Mucosa of rectum (tissue), 2 donors: ENCODE measurements around the gene NANOG.
"Not testable (repeated sequence)": the region's sequence is repeated elsewhere in the genome, so short reads cannot be mapped to it uniquely, and the experiment has no call there.

Source experiments
- H3K27ac ChIP-seq, 2 donors: one replicate each; pipeline ENCODE4 v1.7.0; 2013; ENCODE audit warnings: inconsistent platforms in 2 of 2, low read depth in 2 of 2, low read length in 2 of 2
- H3K27me3 ChIP-seq, 2 donors: one replicate each; pipeline ENCODE4 v1.7.0; 2013; ENCODE audit warnings: low read length in 2 of 2; ENCODE audit not compliant: control insufficient read depth in 2 of 2, insufficient read depth in 2 of 2
- H3K36me3 ChIP-seq, 2 donors: one replicate each; pipeline ENCODE4 v1.7.0; 2013; ENCODE audit warnings: low read length in 2 of 2; ENCODE audit not compliant: control insufficient read depth in 2 of 2, insufficient read depth in 2 of 2
- H3K4me1 ChIP-seq, 2 donors: one replicate each; pipeline ENCODE4 v1.7.0; 2013; ENCODE audit warnings: low read length in 2 of 2, mild to moderate bottlenecking in 1 of 2; ENCODE audit not compliant: control insufficient read depth in 2 of 2, insufficient read depth in 2 of 2
- H3K4me3 ChIP-seq, 2 donors: one replicate each; pipeline ENCODE4 v1.7.0; 2013; ENCODE audit warnings: low read length in 2 of 2
- H3K9ac ChIP-seq, 2 donors: one replicate each; pipeline ENCODE4 v1.7.0; 2013; ENCODE audit warnings: low read length in 2 of 2, low read depth in 1 of 2, mild to moderate bottlenecking in 1 of 2
- H3K9me3 ChIP-seq, 2 donors: one replicate each; pipeline ENCODE4 v1.7.0; 2013; ENCODE audit warnings: low read length in 2 of 2; ENCODE audit not compliant: control insufficient read depth in 2 of 2
- donor health status: healthy.
- donor health status: Normal muscosa, but diverticular disease.

Gene NANOG

DNA sequence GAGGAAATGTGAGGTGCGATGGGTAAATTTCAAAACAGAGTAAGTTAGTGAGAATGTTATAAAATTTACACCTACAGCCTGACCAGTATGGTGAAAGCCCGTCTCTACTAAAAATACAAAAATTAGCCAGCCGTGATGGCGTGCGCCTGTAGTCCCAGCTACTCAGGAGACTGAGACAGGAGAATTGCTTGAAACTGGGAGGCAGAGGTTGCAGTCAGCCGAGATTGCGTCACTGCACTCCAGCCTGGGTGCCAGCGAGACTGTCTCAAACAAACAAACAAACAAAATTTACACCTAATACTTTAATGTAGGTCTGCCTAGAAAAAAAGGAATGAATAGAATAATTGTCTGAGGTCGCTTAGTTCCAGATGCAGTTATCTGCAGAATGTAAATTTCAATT, 45.9 kb downstream of the NANOG start:
- Histone ChIP-seq H3K9me3 (no peaks in the 10 kb centered on the region), H3K9ac (no peak overlapping the region), H3K27me3 (no peaks in the 10 kb centered on the region), H3K36me3 (no peaks in the 10 kb centered on the region), H3K27ac (no peak overlapping the region), H3K4me3 (no peak overlapping the region), H3K4me1 (no peaks in the 10 kb centered on the region)

DNA sequence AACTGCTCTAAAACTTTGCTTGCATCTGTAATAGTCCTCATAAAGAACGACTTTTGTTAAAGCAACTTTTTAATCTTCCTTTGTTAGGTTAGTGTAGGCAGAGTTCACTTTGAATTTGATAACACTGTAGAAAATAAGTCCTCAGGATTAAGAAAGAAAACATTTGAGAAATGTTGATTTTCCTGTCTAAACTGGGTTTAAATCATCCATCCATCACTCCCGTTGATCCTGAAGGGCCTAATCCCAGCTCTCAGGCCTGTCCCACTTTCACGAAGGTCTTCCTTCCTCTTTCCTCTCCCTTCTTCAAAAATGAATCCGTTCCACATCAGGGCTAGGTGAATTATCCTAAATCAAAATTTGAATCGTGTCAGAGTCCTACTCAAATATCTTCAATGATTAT, 46.6 kb downstream of the NANOG start:
- Histone ChIP-seq H3K9ac (no peak overlapping the region), H3K27me3 (no peaks in the 10 kb centered on the region), H3K36me3 (no peaks in the 10 kb centered on the region), H3K9me3 (no peaks in the 10 kb centered on the region), H3K27ac (no peak overlapping the region), H3K4me3 (no peak overlapping the region), H3K4me1 (no peaks in the 10 kb centered on the region)

DNA sequence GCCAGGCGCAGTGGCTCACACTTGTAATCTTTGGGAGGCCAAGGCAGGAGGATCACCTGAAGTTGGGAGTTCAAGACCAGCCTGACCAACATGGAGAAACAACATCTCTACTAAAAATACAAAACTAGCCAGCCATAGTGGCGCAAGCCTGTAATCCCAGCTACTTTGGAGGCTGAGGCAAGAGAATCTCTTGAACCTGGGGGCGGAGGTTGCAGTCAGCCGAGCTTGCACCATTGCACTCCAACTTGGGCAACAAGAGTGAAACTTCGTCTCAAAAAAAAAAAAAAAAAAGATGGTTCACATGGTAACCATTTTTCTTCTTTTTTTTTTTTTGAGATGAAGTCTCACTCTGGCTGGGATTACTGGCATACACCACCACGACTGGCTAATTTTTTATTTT, 48.2 kb downstream of the NANOG start:
- Histone ChIP-seq H3K36me3 (no peaks in the 10 kb centered on the region), H3K4me3 (no peak overlapping the region), H3K27ac (no peak overlapping the region), H3K27me3 (no peaks in the 10 kb centered on the region), H3K4me1 (no peaks in the 10 kb centered on the region), H3K9me3 (no peaks in the 10 kb centered on the region), H3K9ac (no peak overlapping the region)

DNA sequence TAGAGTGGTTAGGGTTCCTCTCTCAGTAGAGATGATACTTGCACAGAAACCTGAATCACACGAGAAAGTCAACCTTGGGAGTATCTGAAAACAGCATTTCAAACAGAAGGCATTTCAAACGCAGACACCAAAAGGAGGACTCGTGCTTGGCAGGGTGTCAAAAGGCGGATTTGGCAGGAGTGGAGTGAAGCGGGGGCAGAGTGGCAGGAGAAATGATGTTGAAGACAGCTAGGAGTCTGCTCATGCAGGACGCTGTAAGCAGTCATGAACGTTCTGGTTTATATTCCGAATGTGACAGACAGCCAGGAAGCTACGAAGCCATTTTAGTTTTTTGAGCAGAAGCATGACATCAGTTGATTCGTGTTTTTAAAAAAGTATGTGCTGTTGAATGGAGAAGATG, 50.0 kb downstream of the NANOG start:
- not testable (repeated sequence) for H3K4me1 ChIP-seq, H3K27me3 ChIP-seq, H3K36me3 ChIP-seq, H3K27ac ChIP-seq, H3K4me3 ChIP-seq, H3K9ac ChIP-seq, H3K9me3 ChIP-seq

DNA sequence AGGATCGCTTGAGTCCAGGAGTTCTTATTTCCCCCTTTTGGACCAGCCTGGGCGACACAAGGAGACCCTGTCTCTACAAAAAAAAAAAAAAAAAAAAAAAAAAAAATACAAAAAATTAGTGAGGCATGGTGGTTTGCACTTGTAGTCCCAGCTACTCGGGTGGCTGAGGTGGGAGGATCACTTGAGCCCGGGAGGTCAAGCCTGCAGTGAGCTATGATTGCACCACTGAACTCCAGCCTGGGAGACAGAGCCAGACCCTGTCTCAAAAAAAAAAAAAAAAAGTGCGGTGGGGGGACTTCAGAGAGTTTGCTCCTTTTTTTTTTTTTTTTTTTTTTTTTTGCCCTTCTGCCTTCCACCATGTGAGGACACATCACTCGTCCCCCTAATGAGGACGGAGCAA, 50.6 kb downstream of the NANOG start:
- not testable (repeated sequence) for H3K9ac ChIP-seq, H3K27ac ChIP-seq, H3K4me1 ChIP-seq, H3K36me3 ChIP-seq, H3K4me3 ChIP-seq, H3K27me3 ChIP-seq, H3K9me3 ChIP-seq

DNA sequence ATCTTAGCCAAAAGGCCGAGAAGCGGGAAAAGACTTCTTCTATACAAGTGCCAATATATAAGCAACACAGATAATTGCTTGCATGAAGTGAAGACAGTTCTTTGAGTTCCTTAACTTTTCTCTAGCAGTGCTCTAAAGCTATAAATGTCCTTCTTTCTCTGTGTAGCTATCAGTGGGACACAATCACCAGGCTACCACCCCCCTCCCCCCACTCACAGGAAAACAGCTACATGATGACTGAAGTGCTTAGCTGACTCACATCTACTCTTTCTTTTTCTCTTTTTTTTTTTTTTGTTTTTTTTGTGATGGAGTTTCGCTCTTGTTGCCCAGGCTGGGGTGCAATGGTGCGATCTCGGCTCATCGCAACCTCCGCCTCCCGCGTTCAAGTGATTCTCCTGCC, 53.2 kb downstream of the NANOG start:
- H3K27me3 ChIP-seq, H3K27ac ChIP-seq, H3K36me3 ChIP-seq, H3K4me3 ChIP-seq, H3K4me1 ChIP-seq, H3K9me3 ChIP-seq, H3K9ac ChIP-seq: not testable (repeated sequence)

DNA sequence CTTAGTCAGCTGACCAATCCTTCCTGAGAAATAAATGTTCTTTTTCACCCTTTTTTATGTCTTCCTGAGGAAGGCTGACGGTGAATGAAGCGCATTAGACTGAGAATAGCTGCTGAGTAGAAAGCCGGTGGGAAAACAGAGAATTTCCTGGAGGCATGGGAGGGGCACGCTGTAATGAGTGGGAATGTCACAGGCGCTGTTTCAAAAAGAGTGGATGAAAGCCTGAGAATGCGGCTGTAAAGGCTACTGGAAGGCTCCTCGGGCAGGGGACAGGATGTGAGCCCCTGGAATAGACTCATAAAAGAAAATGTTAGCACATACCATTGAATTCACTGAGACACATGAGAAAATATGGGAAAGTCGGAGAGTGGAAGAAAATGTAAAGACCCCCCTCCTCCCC, 53.9 kb downstream of the NANOG start:
- H3K36me3 ChIP-seq, H3K9ac ChIP-seq, H3K4me3 ChIP-seq: not testable (repeated sequence)

DNA sequence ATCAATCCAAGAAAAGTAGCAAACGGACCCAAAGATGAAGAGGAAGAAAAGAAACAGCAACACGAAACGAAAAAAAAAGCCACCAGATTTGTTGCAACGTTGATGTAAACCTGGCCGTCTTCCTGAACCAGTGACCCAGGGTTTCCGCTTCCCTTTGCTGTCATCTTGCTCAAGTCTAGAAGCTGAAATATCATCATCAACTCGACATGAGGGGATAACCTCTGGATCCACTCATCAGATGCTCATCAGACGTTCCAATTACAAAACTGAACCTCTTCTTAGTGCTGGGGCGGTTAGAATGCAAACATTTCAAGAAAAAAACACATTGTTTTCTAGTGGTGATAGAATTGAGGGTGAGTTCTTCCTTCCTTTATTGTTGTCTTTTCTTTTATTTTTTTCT, 54.4 kb downstream of the NANOG start:
- H3K9me3 ChIP-seq, H3K4me3 ChIP-seq, H3K27ac ChIP-seq, H3K36me3 ChIP-seq, H3K27me3 ChIP-seq, H3K9ac ChIP-seq, H3K4me1 ChIP-seq: not testable (repeated sequence)

More for the DNA sequence above, 53.9 kb downstream of the NANOG start:
- not testable (repeated sequence) for H3K27me3 ChIP-seq, H3K27ac ChIP-seq, H3K9me3 ChIP-seq, H3K4me1 ChIP-seq

DNA sequence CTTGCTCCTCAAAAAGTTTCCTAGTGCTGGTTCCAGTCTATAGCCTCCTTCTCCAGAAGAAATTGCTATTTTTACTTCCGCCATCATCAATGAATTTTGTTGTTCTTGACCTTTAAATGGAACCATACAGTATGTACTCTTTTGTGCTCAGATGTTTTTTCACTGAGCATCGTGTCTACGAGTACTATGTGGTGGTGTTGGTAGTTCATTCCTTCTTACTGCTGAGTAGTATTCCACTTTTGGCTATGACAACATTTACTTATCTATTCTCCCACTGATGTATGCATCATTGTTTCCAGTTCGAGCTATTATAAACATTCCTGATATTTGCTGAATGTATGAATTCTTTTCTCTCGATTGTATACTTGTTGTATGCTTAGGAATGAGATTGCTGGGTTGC, 54.9 kb downstream of the NANOG start:
- Histone ChIP-seq H3K27ac (no peak overlapping the region), H3K9ac (no peak overlapping the region), H3K9me3 (no peaks in the 10 kb centered on the region), H3K27me3 (no peaks in the 10 kb centered on the region), H3K4me1 (no peaks in the 10 kb centered on the region), H3K36me3 (no peaks in the 10 kb centered on the region), H3K4me3 (no peak overlapping the region)

DNA sequence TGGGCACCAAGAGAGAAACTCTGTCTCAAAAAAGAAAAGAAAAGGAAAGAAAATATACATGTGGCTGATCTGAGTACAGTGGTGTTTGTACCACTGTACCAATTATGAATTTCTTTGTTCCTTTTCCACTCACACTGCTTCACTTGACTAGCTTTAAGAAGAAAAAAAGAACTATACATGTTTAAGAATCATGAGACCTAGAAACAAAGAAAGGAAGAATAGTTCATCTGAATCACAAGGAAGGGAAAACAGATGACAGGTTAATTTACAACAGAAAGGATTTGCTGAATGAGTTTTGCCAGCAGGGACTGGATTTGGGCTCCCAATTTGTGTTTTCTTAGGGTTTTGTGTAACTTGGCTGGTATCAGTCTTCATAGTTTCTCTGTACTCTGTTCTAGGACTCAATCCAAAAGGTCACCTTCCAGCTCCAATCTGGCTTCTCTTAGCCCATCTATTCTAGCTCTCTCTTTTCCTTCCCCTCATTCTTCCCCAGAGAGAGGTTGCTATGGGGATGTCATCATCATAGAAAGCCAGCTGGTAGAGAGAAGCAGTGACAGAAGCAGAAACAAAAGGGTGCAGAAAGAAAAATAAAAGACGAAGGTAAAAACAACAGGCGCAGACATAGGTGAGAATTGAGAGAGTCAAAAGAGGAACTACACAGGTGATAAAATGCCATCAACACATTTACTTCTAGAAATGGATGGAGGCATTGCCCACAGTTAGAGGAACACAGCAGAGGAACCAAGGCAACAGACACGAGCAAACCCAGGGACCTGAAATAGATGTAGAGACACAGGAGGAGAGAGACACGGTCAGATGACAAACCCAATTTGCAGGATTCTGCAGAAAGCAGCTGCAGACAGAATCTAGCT, 58.3 kb downstream of the NANOG start:
- H3K4me1 ChIP-seq, H3K27ac ChIP-seq, H3K27me3 ChIP-seq, H3K36me3 ChIP-seq, H3K9ac ChIP-seq, H3K9me3 ChIP-seq, H3K4me3 ChIP-seq: not testable (repeated sequence)

DNA sequence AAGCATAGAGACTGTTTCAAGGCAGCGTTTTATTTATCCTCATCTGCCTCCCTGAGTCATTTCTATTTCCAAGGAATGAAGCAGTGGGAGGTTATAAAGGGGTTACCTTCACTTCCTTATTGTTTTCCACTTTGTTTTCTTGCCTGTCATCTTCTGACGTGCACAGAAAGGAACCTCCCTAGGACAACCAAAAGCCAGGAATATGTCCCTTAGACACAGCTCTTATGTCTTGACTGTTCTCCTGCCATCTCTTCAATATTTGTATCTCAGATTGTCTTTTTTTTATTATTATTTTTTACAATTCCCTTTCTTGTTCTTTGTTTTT, 58.9 kb downstream of the NANOG start:
- H3K27ac ChIP-seq, H3K4me3 ChIP-seq, H3K4me1 ChIP-seq, H3K9ac ChIP-seq, H3K36me3 ChIP-seq, H3K9me3 ChIP-seq, H3K27me3 ChIP-seq: not testable (repeated sequence)
